ENCODE results near the gene WDR74. TPM values are rescaled to one million over a fixed set of nuclear protein-coding genes. Genes with fewer than 3 reads are reported as not detected.

Gene WDR74
- total and polyA plus RNA-seq, 9 of the 15 experiments (the other 6 are each of a cell fraction or from before 2014, with no cell fraction given), result 32.7 to 210 (median 114) TPM

GRCh38 chr11:62787005-62787759 is 52.2 kb downstream of the WDR74 start, which contains the start of gene TMEM179B (continued):
- TF ChIP-seq, protein P1, sequence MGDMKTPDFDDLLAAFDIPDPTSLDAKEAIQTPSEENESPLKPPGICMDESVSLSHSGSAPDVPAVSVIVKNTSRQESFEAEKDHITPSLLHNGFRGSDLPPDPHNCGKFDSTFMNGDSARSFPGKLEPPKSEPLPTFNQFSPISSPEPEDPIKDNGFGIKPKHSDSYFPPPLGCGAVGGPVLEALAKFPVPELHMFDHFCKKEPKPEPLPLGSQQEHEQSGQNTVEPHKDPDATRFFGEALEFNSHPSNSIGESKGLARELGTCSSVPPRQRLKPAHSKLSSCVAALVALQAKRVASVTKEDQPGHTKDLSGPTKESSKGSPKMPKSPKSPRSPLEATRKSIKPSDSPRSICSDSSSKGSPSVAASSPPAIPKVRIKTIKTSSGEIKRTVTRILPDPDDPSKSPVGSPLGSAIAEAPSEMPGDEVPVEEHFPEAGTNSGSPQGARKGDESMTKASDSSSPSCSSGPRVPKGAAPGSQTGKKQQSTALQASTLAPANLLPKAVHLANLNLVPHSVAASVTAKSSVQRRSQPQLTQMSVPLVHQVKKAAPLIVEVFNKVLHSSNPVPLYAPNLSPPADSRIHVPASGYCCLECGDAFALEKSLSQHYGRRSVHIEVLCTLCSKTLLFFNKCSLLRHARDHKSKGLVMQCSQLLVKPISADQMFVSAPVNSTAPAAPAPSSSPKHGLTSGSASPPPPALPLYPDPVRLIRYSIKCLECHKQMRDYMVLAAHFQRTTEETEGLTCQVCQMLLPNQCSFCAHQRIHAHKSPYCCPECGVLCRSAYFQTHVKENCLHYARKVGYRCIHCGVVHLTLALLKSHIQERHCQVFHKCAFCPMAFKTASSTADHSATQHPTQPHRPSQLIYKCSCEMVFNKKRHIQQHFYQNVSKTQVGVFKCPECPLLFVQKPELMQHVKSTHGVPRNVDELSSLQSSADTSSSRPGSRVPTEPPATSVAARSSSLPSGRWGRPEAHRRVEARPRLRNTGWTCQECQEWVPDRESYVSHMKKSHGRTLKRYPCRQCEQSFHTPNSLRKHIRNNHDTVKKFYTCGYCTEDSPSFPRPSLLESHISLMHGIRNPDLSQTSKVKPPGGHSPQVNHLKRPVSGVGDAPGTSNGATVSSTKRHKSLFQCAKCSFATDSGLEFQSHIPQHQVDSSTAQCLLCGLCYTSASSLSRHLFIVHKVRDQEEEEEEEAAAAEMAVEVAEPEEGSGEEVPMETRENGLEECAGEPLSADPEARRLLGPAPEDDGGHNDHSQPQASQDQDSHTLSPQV (IDR thresholded peaks at IDR 0.05), result peak; percentile 51; the same call in 1 of the 2 replicates
- TF ChIP-seq NFE2 (IDR thresholded peaks at IDR 0.05; ENCODE audit: low read depth) (peak; percentile 45), PYGO2 (tag; IDR thresholded peaks at IDR 0.05) (no peak), ILF3 (IDR thresholded peaks at IDR 0.05; ENCODE audit: borderline replicate concordance) (0 out of 2 replicates have a peak, but pooled peaks have one; percentile 22), CHD1 (IDR thresholded peaks at IDR 0.05; ENCODE audit: low read length) (peak; percentile 82), CTBP1 (IDR thresholded peaks at IDR 0.05; ENCODE audit: borderline replicate concordance) (peak; percentile 94), PHF21A (IDR thresholded peaks at IDR 0.05; ENCODE audit: borderline replicate concordance, low read depth) (no peak), FOXA3 (CRISPR knock-in tag; conservative IDR thresholded peaks at IDR 0.05 in 1 of 2, IDR thresholded peaks at IDR 0.05 in 1 of 2) (peak in 1 of 2 experiments; percentile 77; a peak in 3 of 4 replicates), ZNF12 (CRISPR knock-in tag; IDR thresholded peaks at IDR 0.05) (no peak), ZNF707 (CRISPR knock-in tag; conservative IDR thresholded peaks at IDR 0.05) (no peak), ZNF263 (CRISPR knock-in tag; IDR thresholded peaks at IDR 0.05; ENCODE audit: borderline replicate concordance) (peak; percentile 32; the same call in 1 of the 2 replicates), ZNF23 (CRISPR knock-in tag; IDR thresholded peaks at IDR 0.05) (no peak), NCOA2 (IDR thresholded peaks at IDR 0.05; ENCODE audit: partially characterized antibody in 2 of 2) (no peak), CBX1 (IDR thresholded peaks at IDR 0.05; ENCODE audit: low read depth) (peak; percentile 94; the same call in 1 of the 2 replicates), ATF7 (IDR thresholded peaks at IDR 0.05) (peak; percentile 91), ZNF274 (IDR thresholded peaks at IDR 0.05; ENCODE audit: borderline replicate concordance, low read depth, low read length) (no peak; the same call in 1 of the 2 replicates), ELF2 (CRISPR knock-in tag; IDR thresholded peaks at IDR 0.05) (peak; percentile 94), FOXP1 (CRISPR knock-in tag; IDR thresholded peaks at IDR 0.05) (peak; percentile 52; the same call in 1 of the 2 replicates), ZNF253 (CRISPR knock-in tag; conservative IDR thresholded peaks at IDR 0.05) (no peak), POLR2A (conservative IDR thresholded peaks at IDR 0.05) (peak; percentile 96), MXI1 (IDR thresholded peaks at IDR 0.05; ENCODE audit: low read depth, low read length) (no peak; the same call in 1 of the 2 replicates), NRF1 (conservative IDR thresholded peaks at IDR 0.05 in 1 of 2, IDR thresholded peaks at IDR 0.05 in 1 of 2) (peak; percentile 82 to 86), SOX6 (IDR thresholded peaks at IDR 0.05) (peak; percentile 61), U2AF1 (optimal IDR thresholded peaks at IDR 0.05; ENCODE audit: low read depth, low read length) (peak; percentile 11)
- TF ChIP-seq, protein P2, sequence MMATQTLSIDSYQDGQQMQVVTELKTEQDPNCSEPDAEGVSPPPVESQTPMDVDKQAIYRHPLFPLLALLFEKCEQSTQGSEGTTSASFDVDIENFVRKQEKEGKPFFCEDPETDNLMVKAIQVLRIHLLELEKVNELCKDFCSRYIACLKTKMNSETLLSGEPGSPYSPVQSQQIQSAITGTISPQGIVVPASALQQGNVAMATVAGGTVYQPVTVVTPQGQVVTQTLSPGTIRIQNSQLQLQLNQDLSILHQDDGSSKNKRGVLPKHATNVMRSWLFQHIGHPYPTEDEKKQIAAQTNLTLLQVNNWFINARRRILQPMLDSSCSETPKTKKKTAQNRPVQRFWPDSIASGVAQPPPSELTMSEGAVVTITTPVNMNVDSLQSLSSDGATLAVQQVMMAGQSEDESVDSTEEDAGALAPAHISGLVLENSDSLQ (IDR thresholded peaks at IDR 0.05), result peak; percentile 25; the same call in 1 of the 2 replicates

Data from K562 (cell line).